Right renal cortex interstitium (tissue), 3 donors: ENCODE results near the gene CELSR1. TPM values are rescaled to one million over a fixed set of nuclear protein-coding genes. Genes with fewer than 3 reads are reported as not detected.

Source experiments
- DNase-seq, 3 donors: peaks; one replicate each; pipeline ENCODE4 v3.0.0-alpha.2; 2013; ENCODE audit warnings: low read depth in 3 of 3, low spot score in 2 of 3
- polyA plus RNA-seq, 3 donors: library from polyadenylated mRNA; unstranded; fragments of 120-200 nt; gene quantifications; one replicate each; pipeline ENCODE4 v1.2.1, GENCODE V29; 2013; ENCODE audit not compliant: insufficient read length in 3 of 3

Gene CELSR1
- polyA plus RNA-seq, 3 donors: 21.8 to 23.7 (median 22.8) TPM

- no peak for DNase-seq
Observed at GRCh38 chr22:46388647-46389046, 148.8 kb downstream of the CELSR1 start.

- DNase-seq: no peak
Observed at GRCh38 chr22:46387748-46388147, 149.7 kb downstream of the CELSR1 start.

- DNase-seq: no peak
Observed at GRCh38 chr22:46386312-46386711, 151.1 kb downstream of the CELSR1 start.

- DNase-seq: no peak
Observed at GRCh38 chr22:46382524-46382923, 154.9 kb downstream of the CELSR1 start.

- no peak for DNase-seq
Observed at GRCh38 chr22:46381731-46382130, 155.7 kb downstream of the CELSR1 start.

- no peak for DNase-seq
Observed at GRCh38 chr22:46381142-46381541, 156.3 kb downstream of the CELSR1 start.

GRCh38 chr22:46380581-46380980 is 156.8 kb downstream of the CELSR1 start:
- DNase-seq: no peak

- DNase-seq: no peak
Observed at GRCh38 chr22:46380069-46380468, 157.4 kb downstream of the CELSR1 start.

GRCh38 chr22:46379066-46379930 is 158.1 kb downstream of the CELSR1 start:
- DNase-seq: peak in 1 of 3 donors; percentile 71

- DNase-seq: no peak
Observed at GRCh38 chr22:46378426-46379065, 158.9 kb downstream of the CELSR1 start.

- DNase-seq: no peak
Observed at GRCh38 chr22:46377525-46378425, 159.6 kb downstream of the CELSR1 start.

GRCh38 chr22:46376908-46377524 is 160.4 kb downstream of the CELSR1 start:
- DNase-seq: no peak

GRCh38 chr22:46376111-46376510 is 161.3 kb downstream of the CELSR1 start:
- no peak for DNase-seq

GRCh38 chr22:46374663-46375474 is 162.6 kb downstream of the CELSR1 start:
- DNase-seq: no peak

GRCh38 chr22:46373921-46374662 is 163.3 kb downstream of the CELSR1 start:
- DNase-seq: no peak

- DNase-seq: no peak
Observed at GRCh38 chr22:46373159-46373558, 164.3 kb downstream of the CELSR1 start.

GRCh38 chr22:46372686-46373085 is 164.7 kb downstream of the CELSR1 start:
- DNase-seq: no peak

- DNase-seq: no peak
Observed at GRCh38 chr22:46371623-46372226, 165.7 kb downstream of the CELSR1 start.
